Measurements from ENCODE around the gene CDCA3.

CDCA3 gene

GRCh38 chr12:6824901-6825381 lies 26.1 kb downstream of the CDCA3 start:
- Histone ChIP-seq H3K4me3 (ENCODE audit: low read depth, low read length) (no peak overlapping the region), H3K9me3 (ENCODE audit: control insufficient read depth, low read length) (no peaks in the 10 kb centered on the region), H3K4me2 (ENCODE audit: low read length) (no peak overlapping the region), H3K79me2 (no peaks in the 10 kb centered on the region), H3K27ac (no peak overlapping the region), H3K9ac (no peak overlapping the region), H3K36me3 (ENCODE audit: control insufficient read depth, insufficient read depth, low read length) (no peaks in the 10 kb centered on the region), H3K4me1 (peaks cover 19% of the 10 kb centered on the region), H3K27me3 (ENCODE audit: control insufficient read depth, insufficient read depth, low read length) (no peaks in the 10 kb centered on the region), H2AFZ (no peak overlapping the region)
- no peak for TF ChIP-seq CTCF (IDR thresholded peaks at IDR 0.05)

GRCh38 chr12:6824085-6824775 lies 26.9 kb downstream of the CDCA3 start:
- TF ChIP-seq CTCF (IDR thresholded peaks at IDR 0.05), result no peak
- no peaks in the 10 kb centered on the region for H3K27me3 ChIP-seq (ENCODE audit: control insufficient read depth, insufficient read depth, low read length)
- no peaks in the 10 kb centered on the region for H3K36me3 ChIP-seq (ENCODE audit: control insufficient read depth, insufficient read depth, low read length)
- H3K9me3 ChIP-seq (ENCODE audit: control insufficient read depth, low read length), result no peaks in the 10 kb centered on the region
- H3K79me2 ChIP-seq, result no peaks in the 10 kb centered on the region
- H3K27ac ChIP-seq, result no peak overlapping the region
- H2AFZ ChIP-seq, result no peak overlapping the region
- peaks cover 16% of the 10 kb centered on the region for H3K4me1 ChIP-seq
- H3K4me3 ChIP-seq (ENCODE audit: low read depth, low read length), result no peak overlapping the region
- no peak overlapping the region for H3K4me2 ChIP-seq (ENCODE audit: low read length)
- H3K9ac ChIP-seq, result no peak overlapping the region

- Histone ChIP-seq H3K4me3 (ENCODE audit: low read depth, low read length) (no peak overlapping the region), H3K36me3 (ENCODE audit: control insufficient read depth, insufficient read depth, low read length) (no peaks in the 10 kb centered on the region), H3K4me2 (ENCODE audit: low read length) (no peak overlapping the region), H3K9ac (no peak overlapping the region), H3K79me2 (no peaks in the 10 kb centered on the region), H2AFZ (no peak overlapping the region), H3K27me3 (ENCODE audit: control insufficient read depth, insufficient read depth, low read length) (no peaks in the 10 kb centered on the region), H3K4me1 (peaks cover 16% of the 10 kb centered on the region), H3K9me3 (ENCODE audit: control insufficient read depth, low read length) (no peaks in the 10 kb centered on the region), H3K27ac (no peak overlapping the region)
- no peak for TF ChIP-seq CTCF (IDR thresholded peaks at IDR 0.05)
Measured at GRCh38 chr12:6823182-6824084, 27.7 kb downstream of the CDCA3 start.

- H3K27me3 ChIP-seq (ENCODE audit: control insufficient read depth, insufficient read depth, low read length), result no peaks in the 10 kb centered on the region
- H3K9me3 ChIP-seq (ENCODE audit: control insufficient read depth, low read length), result no peaks in the 10 kb centered on the region
- no peaks in the 10 kb centered on the region for H3K36me3 ChIP-seq (ENCODE audit: control insufficient read depth, insufficient read depth, low read length)
- peak overlapping the region; percentile 69 for H3K4me3 ChIP-seq (ENCODE audit: low read depth, low read length)
- peak overlapping the region; percentile 86 for H3K4me2 ChIP-seq (ENCODE audit: low read length)
- TF ChIP-seq CTCF (IDR thresholded peaks at IDR 0.05), result no peak
- no peak overlapping the region for H3K27ac ChIP-seq
- H3K4me1 ChIP-seq, result peaks cover 16% of the 10 kb centered on the region
- H3K9ac ChIP-seq, result no peak overlapping the region
- no peaks in the 10 kb centered on the region for H3K79me2 ChIP-seq
- no peak overlapping the region for H2AFZ ChIP-seq
Measured at GRCh38 chr12:6822426-6823135, 28.5 kb downstream of the CDCA3 start.
